Measurements from ENCODE around the gene BCL2L13.
"Not testable (repeated sequence)": the region's sequence is repeated elsewhere in the genome, so short reads cannot be mapped to it uniquely, and the experiment has no call there.

BCL2L13 gene

GRCh38 chr22:17637490-17638181 lies 921 bp upstream of the BCL2L13 start:
- no peak for DNase-seq

DNA sequence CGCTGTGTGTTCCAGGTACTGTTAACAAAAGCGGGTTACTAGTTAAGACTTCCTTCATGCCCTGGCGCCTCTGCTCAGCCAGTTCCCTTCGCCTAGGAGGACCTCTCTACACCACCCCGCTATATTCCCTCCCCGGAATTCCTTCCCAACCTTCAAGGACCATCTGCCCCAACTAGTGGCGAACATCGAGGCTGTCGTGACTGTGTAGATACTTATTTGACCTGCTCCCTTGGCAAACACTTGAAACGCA lies 450 bp upstream of the BCL2L13 start:
- no peak for DNase-seq

DNA sequence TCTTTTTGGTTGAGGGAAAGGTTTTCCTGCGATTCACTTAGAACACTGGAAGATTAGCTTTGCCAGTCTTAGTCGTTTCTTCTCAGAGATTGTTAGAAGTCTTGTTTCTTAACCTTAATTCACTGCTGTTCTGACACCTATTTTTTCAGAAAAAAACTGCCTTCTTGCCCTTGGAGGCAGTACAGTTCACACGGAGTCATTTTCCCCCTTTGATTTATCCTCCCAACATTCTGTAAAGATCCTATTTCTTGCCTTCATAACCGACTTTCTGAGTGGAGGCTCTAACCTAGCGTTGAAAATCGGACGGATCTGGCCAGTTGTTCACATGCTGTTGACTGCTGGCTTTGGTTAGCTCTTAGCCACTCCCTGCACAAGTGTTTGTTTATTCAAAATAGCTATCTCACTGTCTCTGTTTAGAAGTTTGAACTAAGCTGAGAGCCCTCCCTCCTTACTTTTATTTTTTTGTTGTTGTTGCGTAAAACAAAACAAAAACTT lies 737 bp downstream of the BCL2L13 start:
- no peak for DNase-seq

DNA sequence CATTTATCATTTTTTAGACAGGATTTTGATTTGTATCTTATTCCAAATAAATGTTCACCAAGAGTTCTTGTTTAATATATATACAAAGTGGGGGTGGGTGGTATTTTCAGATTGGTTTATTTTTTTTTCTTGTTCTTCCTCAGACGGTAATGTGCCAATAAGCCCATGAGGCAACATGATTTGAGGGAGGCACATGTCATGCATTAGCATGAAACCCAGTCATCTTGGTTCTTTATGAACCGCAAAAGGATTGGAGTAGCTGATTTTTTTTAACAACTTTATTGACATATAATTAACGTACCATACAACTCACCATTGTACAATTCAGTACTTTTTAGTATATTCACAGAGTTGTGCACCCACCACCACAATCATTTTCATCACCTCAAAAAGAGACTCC lies 2.7 kb downstream of the BCL2L13 start:
- no peak for DNase-seq

DNA sequence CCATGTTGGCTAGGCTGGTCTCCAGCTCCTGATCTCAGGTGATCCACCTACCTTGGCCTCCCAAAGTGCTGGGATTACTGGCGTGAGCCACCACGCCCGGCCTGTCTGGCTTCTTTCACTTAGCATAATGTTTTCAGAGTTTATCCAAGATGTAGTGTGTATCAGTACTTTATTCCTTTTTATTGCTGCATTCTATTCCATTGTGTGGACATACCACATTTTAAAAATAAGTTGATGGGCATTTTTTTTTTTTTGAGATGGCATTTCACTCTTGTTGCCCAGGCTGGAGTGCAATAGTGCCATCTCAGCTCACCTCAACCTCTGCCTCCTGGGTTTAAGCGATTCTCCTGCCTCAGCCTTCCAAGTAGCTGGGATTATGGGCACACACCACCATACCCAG lies 3.8 kb downstream of the BCL2L13 start:
- DNase-seq, result not testable (repeated sequence)

GRCh38 chr22:17647452-17647851 lies 8.9 kb downstream of the BCL2L13 start:
- no peak for DNase-seq

DNA sequence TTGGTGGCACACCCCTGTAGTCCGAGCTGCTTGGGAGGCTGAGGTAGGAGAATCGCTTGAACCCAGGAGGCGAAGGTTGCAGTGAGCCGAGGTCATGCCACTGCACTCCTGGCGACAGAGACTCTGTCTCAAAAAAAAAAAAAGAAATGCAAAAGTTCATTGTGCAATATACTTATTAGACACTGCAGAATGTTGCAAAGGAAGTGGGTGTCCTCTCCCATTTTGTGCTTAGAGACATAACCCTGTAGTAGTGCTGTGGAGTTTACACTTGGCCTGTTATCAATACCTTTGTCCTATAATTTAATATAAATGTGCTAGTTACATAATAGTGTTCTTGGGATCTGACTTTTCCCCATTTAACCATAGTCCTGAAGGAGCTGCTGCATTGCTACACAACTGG lies 9.4 kb downstream of the BCL2L13 start:
- DNase-seq, result no peak

GRCh38 chr22:17648569-17648968 lies 10.0 kb downstream of the BCL2L13 start:
- no peak for DNase-seq

- DNase-seq, result no peak
These were observed 16.7 kb downstream of the BCL2L13 start for GRCh38 chr22:17655289-17655688.

GRCh38 chr22:17656870-17657395 lies 18.4 kb downstream of the BCL2L13 start:
- no peak for DNase-seq

GRCh38 chr22:17664414-17665055 lies 26.0 kb downstream of the BCL2L13 start:
- DNase-seq, result no peak

DNA sequence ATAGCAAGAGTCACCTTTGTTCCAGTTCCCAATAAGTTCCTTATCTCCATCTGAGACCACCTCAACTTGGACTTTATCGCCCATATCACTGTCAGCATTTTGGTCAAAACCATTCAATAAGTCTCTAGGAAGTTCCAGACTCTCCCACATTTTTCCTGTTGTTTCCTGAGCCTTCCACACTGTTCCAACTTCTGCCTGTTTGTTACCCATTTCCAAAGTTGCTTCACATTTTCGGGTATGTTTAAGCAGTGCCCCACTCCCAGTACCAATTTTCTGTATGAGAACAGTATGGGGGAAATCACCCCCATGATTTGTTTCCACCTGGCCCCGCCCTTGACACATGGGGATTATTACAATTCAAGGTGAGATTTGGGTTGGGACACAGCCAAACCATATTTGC lies 26.7 kb downstream of the BCL2L13 start:
- no peak for DNase-seq

- no peak for DNase-seq
These were observed 27.3 kb downstream of the BCL2L13 start for GRCh38 chr22:17665854-17666253.

GRCh38 chr22:17671521-17672092 lies 33.0 kb downstream of the BCL2L13 start:
- DNase-seq, result not testable (repeated sequence)

DNA sequence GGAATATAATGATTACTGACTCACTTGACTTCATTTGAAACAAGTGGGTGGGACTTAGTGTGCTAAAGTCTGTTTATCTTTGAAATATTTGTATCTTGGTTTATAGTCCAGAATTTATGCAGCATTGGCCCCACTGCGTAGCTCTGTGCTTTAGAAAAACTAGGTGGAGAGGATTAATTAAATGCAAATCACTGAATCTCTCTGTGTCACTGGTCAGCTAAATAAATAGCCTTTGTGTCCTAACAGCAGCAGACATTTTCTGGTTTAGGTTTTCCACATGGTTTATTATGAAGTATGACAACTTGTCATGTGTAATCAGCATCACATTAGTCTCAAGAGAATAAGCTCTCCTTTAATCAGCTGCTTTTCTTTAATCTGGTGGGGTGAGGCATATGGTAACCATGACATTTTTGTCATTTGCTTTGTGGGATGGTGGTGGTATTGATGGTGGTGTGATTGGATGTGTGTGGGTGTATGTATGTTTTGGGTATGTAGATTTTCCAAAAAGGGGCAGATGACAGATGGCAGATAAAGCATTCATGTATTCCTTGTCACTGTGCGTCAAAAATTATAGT lies 33.9 kb downstream of the BCL2L13 start:
- DNase-seq, result peak; percentile 28

DNA sequence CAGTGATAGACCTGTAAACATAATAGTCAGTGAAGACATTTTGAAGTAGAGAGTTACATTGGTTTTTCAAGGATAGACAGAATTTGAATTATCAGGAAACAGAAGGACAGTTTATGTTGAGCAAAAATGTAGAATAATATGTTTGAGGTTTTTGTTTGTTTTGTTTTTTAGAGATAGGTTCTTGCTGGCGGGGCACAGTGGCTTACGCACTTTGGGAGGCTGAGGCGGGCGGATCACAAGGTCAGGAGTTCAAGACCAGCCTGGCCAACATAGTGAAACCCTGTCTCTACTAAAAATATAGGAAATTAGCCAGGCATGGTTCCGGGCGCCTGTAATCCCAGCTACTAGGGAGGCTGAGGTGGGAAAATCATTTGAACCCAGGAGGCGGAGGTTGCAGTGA lies 35.6 kb downstream of the BCL2L13 start:
- DNase-seq, result no peak

DNA sequence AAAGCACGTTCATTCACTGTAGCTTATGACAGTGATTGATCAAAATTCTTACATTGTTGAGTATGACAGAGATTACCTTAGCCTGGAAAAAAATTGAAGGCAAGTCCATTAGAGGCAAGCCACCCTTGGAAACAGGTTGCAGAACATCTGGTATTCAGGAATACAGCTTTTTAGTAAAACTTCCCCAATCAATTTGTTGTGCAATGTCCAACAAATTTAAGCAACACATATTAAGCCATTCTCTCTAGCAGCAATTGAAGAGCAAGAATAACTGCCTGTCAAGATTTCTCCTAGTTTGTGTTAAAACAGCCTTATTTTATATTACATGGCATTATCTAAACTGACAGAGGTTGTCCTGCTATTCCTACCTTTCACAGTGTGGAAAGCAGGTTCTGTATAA lies 37.0 kb downstream of the BCL2L13 start:
- DNase-seq, result no peak

DNA sequence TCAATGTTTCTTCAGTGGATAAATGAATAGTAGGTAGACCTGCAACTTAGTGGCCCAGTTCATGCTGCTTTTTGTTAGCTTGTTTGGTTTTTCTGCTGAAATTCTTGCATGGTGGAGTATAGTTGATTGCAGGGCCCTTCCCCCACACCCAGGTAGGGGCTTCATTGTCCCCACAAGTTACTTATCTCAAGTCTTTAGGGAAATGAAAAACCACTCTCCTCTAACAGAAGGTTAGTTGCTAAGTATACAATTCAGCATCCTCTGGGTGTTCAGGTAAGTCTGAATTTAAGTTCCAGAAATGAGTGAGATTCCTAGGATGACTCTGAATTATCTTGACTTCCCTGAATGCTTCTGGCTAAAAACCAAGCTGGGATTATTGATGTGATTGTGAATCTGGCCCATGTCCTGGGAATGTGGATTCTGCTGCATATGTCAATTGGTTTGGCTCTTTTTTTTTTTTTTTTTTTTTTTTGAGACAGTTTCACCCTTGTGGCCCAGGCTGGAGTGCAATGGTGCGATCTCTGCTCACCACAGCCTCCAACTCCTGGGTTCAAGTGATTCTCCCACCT lies 40.3 kb downstream of the BCL2L13 start:
- no peak for DNase-seq

DNA sequence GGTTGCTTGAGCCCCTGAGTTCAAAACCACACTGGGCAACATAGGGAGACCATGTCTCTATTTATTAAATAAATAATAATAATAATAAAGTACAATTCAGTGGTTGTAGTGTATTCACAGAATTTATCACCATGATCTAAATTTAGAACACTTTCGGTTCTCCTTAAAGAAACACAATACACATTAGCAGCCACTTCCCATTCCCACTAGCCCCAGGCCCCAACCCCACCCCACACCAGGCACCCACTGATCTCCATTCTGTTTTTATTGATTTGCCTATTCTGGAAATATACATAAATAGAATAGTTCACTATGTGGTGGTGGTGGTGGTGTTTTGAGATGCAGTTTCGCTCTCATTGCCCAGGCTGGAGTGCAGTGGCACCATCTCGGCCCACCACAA lies 45.7 kb downstream of the BCL2L13 start:
- no peak for DNase-seq

DNA sequence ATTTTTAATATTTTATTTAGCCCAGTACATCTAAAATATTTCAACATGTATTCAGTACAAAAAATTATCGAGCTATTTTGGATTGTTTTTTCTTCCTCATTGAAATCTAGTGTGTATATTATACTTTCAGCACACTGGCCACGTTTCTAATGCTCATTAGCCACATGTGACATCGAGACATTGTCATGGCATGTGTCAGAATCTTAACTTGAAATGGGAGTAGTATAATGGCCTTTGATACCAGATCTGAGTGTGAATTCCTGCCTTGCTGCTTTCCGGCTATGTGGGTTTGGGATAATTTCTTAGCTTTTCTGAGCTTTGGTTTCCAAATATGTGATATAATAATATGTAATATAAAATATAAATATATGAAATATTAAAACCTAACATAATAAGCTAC lies 54.3 kb downstream of the BCL2L13 start:
- DNase-seq, result no peak

DNA sequence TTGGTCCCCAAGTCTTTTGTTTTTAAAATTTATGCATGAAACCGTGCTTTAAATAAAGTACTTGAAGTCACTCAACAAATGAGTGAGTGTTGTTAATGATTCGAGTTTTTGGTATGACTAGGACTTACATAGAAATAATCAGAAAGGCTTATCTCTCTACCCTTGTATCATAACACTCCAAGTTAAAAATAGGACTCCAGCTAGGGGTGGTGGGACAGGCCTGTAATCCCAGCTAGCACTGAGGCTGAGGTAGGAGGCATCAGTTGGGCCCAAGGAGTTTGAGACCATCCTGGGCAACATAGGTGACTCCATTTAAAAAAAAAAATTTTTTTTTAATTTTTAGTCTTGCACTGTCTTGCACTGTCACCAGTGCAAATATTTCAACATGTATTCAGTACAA lies 55.6 kb downstream of the BCL2L13 start:
- DNase-seq, result no peak

DNA sequence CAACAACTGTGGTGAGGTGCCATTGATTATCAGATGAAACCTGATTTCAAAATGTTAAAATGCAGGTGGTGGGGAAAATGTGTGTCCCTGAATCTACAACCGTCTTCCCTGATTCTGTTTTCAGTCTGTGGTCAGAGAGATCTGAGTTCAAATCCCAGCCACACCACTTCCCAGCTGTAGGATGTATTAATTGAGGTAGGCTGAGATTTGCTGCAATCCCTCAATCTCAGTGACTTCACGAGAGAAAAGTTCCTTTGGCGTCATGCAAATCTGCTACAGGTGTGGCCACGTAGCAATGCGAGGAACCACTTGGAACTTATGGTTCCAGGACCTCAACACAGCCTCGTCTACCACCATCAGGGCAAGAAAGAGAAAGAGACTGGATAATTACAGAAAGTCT lies 56.2 kb downstream of the BCL2L13 start:
- no peak for DNase-seq

- DNase-seq, result no peak
These were observed 57.4 kb downstream of the BCL2L13 start for GRCh38 chr22:17695986-17696385.

DNA sequence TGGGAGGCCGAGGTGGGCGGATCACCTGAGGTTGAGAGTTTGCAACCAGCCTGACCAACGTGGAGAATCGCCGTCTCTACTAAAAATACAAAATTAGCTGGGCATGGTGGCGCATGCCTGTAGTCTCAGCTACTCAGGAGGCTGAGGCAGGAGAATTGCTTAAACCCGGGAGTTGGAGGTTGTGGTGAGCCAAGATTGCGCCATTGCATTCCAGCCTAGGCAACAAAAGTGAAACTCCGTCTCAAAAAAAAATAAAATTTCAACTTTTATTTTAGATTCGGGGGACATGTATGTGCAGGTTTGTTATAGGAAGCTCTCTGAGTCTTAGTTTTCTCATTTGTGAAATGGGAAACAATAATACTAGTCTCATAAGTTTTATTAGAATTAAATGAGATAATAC lies 58.6 kb downstream of the BCL2L13 start:
- not testable (repeated sequence) for DNase-seq

Measured in stimulated activated CD8-positive, alpha-beta memory T cell treated with anti-CD3 and anti-CD28 coated beads, Interleukin-4, amount 100 ng/mL, for 48 hours (primary cell).